HG03280 (cell line): Measurements from ENCODE around the gene TMIE.
"Not testable (repeated sequence)": the region's sequence is repeated elsewhere in the genome, so short reads cannot be mapped to it uniquely, and the experiment has no call there.

Source experiments
- ATAC-seq: cut with Tn5 transposase; IDR thresholded peaks from one replicate; pipeline ENCODE4 v1.9.1; 2021; ENCODE audit warnings: mild to moderate bottlenecking, moderate library complexity; ENCODE audit not compliant: unreplicated experiment

TMIE gene

GRCh38 chr3:46682974-46683373 lies 18.2 kb upstream of the TMIE start:
- no peak for ATAC-seq

GRCh38 chr3:46684891-46685290 lies 16.3 kb upstream of the TMIE start:
- no peak for ATAC-seq

GRCh38 chr3:46685446-46685845 lies 15.7 kb upstream of the TMIE start:
- ATAC-seq = no peak

- no peak for ATAC-seq
Observed at GRCh38 chr3:46690798-46691197, 10.4 kb upstream of the TMIE start.

GRCh38 chr3:46692566-46692990 lies 8.6 kb upstream of the TMIE start:
- ATAC-seq = no peak

GRCh38 chr3:46693038-46693891 lies 7.9 kb upstream of the TMIE start, which contains the start of gene ALS2CL:
TSS of gene ALS2CL (minus strand) at chr3:46693679. CDS start at chr3:46689440, 4,239 bp downstream.
- ATAC-seq = no peak

GRCh38 chr3:46693892-46694226 lies 7.3 kb upstream of the TMIE start:
- no peak for ATAC-seq

GRCh38 chr3:46694520-46694919 lies 6.7 kb upstream of the TMIE start:
- ATAC-seq = no peak

GRCh38 chr3:46695177-46695961 lies 5.8 kb upstream of the TMIE start:
- no peak for ATAC-seq

GRCh38 chr3:46695962-46696894 lies 5.0 kb upstream of the TMIE start:
- ATAC-seq = no peak

- ATAC-seq = no peak
Observed at GRCh38 chr3:46699676-46700523, 1.3 kb upstream of the TMIE start.

- ATAC-seq = no peak
Observed at GRCh38 chr3:46700772-46701171, 420 bp upstream of the TMIE start.

GRCh38 chr3:46702246-46703012 lies 1.2 kb downstream of the TMIE start:
- no peak for ATAC-seq

GRCh38 chr3:46703013-46703520 lies 1.9 kb downstream of the TMIE start:
- ATAC-seq = no peak

- not testable (repeated sequence) for ATAC-seq
Observed at GRCh38 chr3:46704346-46704745, 3.2 kb downstream of the TMIE start.

GRCh38 chr3:46705022-46705530 lies 3.9 kb downstream of the TMIE start:
- ATAC-seq = no peak

GRCh38 chr3:46705751-46706552 lies 4.8 kb downstream of the TMIE start:
- no peak for ATAC-seq
